Forelimb muscle (tissue), 1 donor: ENCODE data around the gene FAM83D. TPM values are rescaled to one million over a fixed set of nuclear protein-coding genes. Genes with fewer than 3 reads are reported as not detected.

Experiments
- DNase-seq: peaks from one replicate; pipeline ENCODE4 v3.0.0-alpha.2; 2013; ENCODE audit warnings: low read depth
- polyA plus RNA-seq: library from polyadenylated mRNA; unstranded; fragments of 120-200 nt; gene quantifications from one replicate; pipeline ENCODE4 v1.2.1, GENCODE V29; 2013; ENCODE audit not compliant: insufficient read length

FAM83D gene
- polyA plus RNA-seq, 1 donor: 5.5 TPM

- DNase-seq: no peak
These were observed 73.0 kb downstream of the FAM83D start for GRCh38 chr20:38999217-38999616.

- DNase-seq: no peak
These were observed 74.0 kb downstream of the FAM83D start for GRCh38 chr20:38999965-39000910.

Other genes starting within 250 kb of the FAM83D start
- not detected for gene SLC32A1, start 201.9 kb upstream of the FAM83D start, polyA plus RNA-seq
- 5.9 TPM for gene ACTR5, start 178.0 kb upstream of the FAM83D start, polyA plus RNA-seq
- gene PPP1R16B, start 120.7 kb upstream of the FAM83D start, polyA plus RNA-seq: 4.8 TPM
- 8.3 TPM for gene DHX35, start 35.9 kb downstream of the FAM83D start, polyA plus RNA-seq